Caco-2 (cell line): ENCODE measurements around the gene AANAT. TPM values are rescaled to one million over a fixed set of nuclear protein-coding genes. Genes with fewer than 3 reads are reported as not detected.

ENCODE experiments used
- BruUV-seq: library from RNA; stranded (reverse); fragments of 400-500 nt; replicated peaks from 2 replicates; lab custom pipeline; 2021; lab: Mats Ljungman, UMichigan
- CTCF ChIA-PET: fragments of 300-600 bp; sonication (Branson Sonifier 250); formaldehyde crosslinking; loops from one replicate; lab custom pipeline; 2022; ENCODE audit warnings: antibody characterized with exemption; lab: Charles Lee
- POLR2A ChIA-PET: fragments of 300-600 bp; sonication (Branson Sonifier 250); formaldehyde crosslinking; loops from one replicate; lab custom pipeline; 2022; ENCODE audit warnings: antibody characterized with exemption; lab: Charles Lee
- DNase-seq, 2 experiments: peaks; one replicate each; pipeline versions ENCODE4 v3.0.0 to v3.0.0-alpha.2; 2020 to 2022
- H3K27me3 ChIP-seq: replicated peaks from 2 replicates; pipeline ENCODE4 v1.6.0; 2011; ENCODE audit warnings: low read length; ENCODE audit not compliant: control insufficient read depth, insufficient read depth
- H3K36me3 ChIP-seq: 2 replicates; pipeline ENCODE4 v1.5.1; 2011; ENCODE audit warnings: low read length; ENCODE audit not compliant: control insufficient read depth, insufficient read depth
- H3K4me1 ChIP-seq: fragments of 250-450 bp; sonication (Bioruptor Pico); 2 replicates; pipeline ENCODE4 v1.5.1; 2020; ENCODE audit warnings: mild to moderate bottlenecking
- H3K4me3 ChIP-seq: 2 replicates; pipeline ENCODE4 v1.5.1; 2011; ENCODE audit warnings: low read depth, mild to moderate bottlenecking, control low read depth, low read length
- H3K9me3 ChIP-seq: fragments of 250-450 bp; sonication (Bioruptor Pico); 2 replicates; pipeline ENCODE4 v1.5.1; 2020; ENCODE audit warnings: mild to moderate bottlenecking, moderate library complexity
- H3K27ac Mint-ChIP-seq: one replicate; pipeline ENCODE4 v1.8.0; 2022; ENCODE audit warnings: mixed read lengths; ENCODE audit not compliant: unreplicated experiment
- H3K27me3 Mint-ChIP-seq: one replicate; pipeline ENCODE4 v1.8.0; 2022; ENCODE audit warnings: mixed read lengths; ENCODE audit not compliant: insufficient read depth, unreplicated experiment
- H3K36me3 Mint-ChIP-seq: one replicate; pipeline ENCODE4 v1.8.0; 2022; ENCODE audit warnings: mild to moderate bottlenecking, mixed read lengths; ENCODE audit not compliant: insufficient read depth, unreplicated experiment
- H3K4me1 Mint-ChIP-seq: one replicate; pipeline ENCODE4 v1.8.0; 2022; ENCODE audit warnings: low read depth, mixed read lengths; ENCODE audit not compliant: unreplicated experiment
- H3K4me3 Mint-ChIP-seq: one replicate; pipeline ENCODE4 v1.8.0; 2022; ENCODE audit warnings: mild to moderate bottlenecking, moderate library complexity, mixed read lengths; ENCODE audit not compliant: unreplicated experiment
- H3K9me3 Mint-ChIP-seq: one replicate; pipeline ENCODE4 v1.8.0; 2022; ENCODE audit warnings: mixed read lengths; ENCODE audit not compliant: unreplicated experiment
- CTCF ChIP-seq, 2 experiments: fragments of 200-600 bp in 1 of 2; IDR thresholded peaks; 1 replicate in 1 of 2; 2 replicates in 1 of 2; pipeline versions ENCODE4 v1.5.1 to v1.8.0; 2011 to 2022; ENCODE audit warnings: antibody characterized with exemption in 1 of 2, control low read depth in 1 of 2, inconsistent platforms in 1 of 2, low read depth in 1 of 2, low read length in 1 of 2, mild to moderate bottlenecking in 1 of 2, moderate library complexity in 1 of 2; ENCODE audit not compliant: insufficient read depth in 1 of 2, severe bottlenecking in 1 of 2, unreplicated experiment in 1 of 2
- intact Hi-C: fragments of 100-400 bp; cut with micrococcal nuclease; formaldehyde crosslinking; loops from one replicate; pipeline ENCODE4 v1.10.0; 2022; ENCODE audit not compliant: unreplicated experiment
- total RNA-seq: library from RNA; stranded (reverse); gene quantifications from 2 replicates; pipeline ENCODE4 v1.2.3, GENCODE V29; 2022

Gene AANAT
- total RNA-seq, 1 experiment from 2014 or later, result not detected

- Mint-ChIP-seq H3K4me1 (peaks cover 7% of the 10 kb centered on the region), H3K27ac (peak overlapping the region; percentile 27), H3K36me3 (peaks cover 5% of the 10 kb centered on the region), H3K27me3 (no peaks in the 10 kb centered on the region), H3K9me3 (no peaks in the 10 kb centered on the region), H3K4me3 (peak overlapping the region; percentile 65)
- BruUV-seq, result no TSS peak
- DNase-seq, result no peak
- intact Hi-C loops, result no loop called here
- H3K4me3 ChIP-seq, result peak overlapping the region; percentile 90
- ChIA-PET POLR2A (interaction anchor here (1.1 to 1.5 kb wide), 2 partner anchors 45 to 104 kb away, joined by 3 to 5 read pairs; no protein-coding TSS in a partner anchor), CTCF (interaction anchor here (0.9 to 1.7 kb wide), 3 partner anchors 9 to 367 kb away, joined by 3 to 4 read pairs (median 4); no protein-coding TSS in a partner anchor)
- no peaks in the 10 kb centered on the region for H3K27me3 ChIP-seq
- H3K36me3 ChIP-seq, result no peaks in the 10 kb centered on the region; the same call in 1 of the 2 replicates
- H3K4me1 ChIP-seq, result 0 out of 2 replicates have a peak, but pooled peaks cover 5% of the 10 kb centered on the region
- TF ChIP-seq CTCF (IDR thresholded peaks at IDR 0.05; ENCODE audit: insufficient read depth in 1 of 2, low read depth in 1 of 2, low read length in 1 of 2, severe bottlenecking in 1 of 2, unreplicated experiment in 1 of 2), result no peak
- H3K9me3 ChIP-seq, result no peaks in the 10 kb centered on the region
Observed at GRCh38 chr17:76453431-76453743, 14.0 kb upstream of the AANAT start.

- ChIA-PET POLR2A (interaction anchor here (0.5 to 1.0 kb wide), 2 partner anchors 98 to 119 kb away, joined by 4 to 7 read pairs; no protein-coding TSS in a partner anchor), CTCF (interaction anchor here (0.5 to 2.4 kb wide), 22 partner anchors 13 to 1143 kb away, joined by 3 to 23 read pairs (median 4); no protein-coding TSS in a partner anchor)
- H3K9me3 Mint-ChIP-seq, result no peaks in the 10 kb centered on the region
- Histone ChIP-seq H3K9me3 (no peaks in the 10 kb centered on the region), H3K36me3 (no peaks in the 10 kb centered on the region), H3K27me3 (no peaks in the 10 kb centered on the region), H3K4me3 (no peak overlapping the region), H3K4me1 (no peaks in the 10 kb centered on the region)
- DNase-seq, result peak; percentile 78 to 79
- H3K4me3 Mint-ChIP-seq, result no peak overlapping the region
- H3K27me3 Mint-ChIP-seq, result no peaks in the 10 kb centered on the region
- peak; percentile 63 to 79 for TF ChIP-seq CTCF (IDR thresholded peaks at IDR 0.05; ENCODE audit: insufficient read depth in 1 of 2, low read depth in 1 of 2, low read length in 1 of 2, severe bottlenecking in 1 of 2, unreplicated experiment in 1 of 2)
- H3K36me3 Mint-ChIP-seq, result no peaks in the 10 kb centered on the region
- no peak overlapping the region for H3K27ac Mint-ChIP-seq
- intact Hi-C loops, result loop anchor here (1.0 kb wide), 1 partner anchor 51 kb away; no protein-coding TSS in a partner anchor
- H3K4me1 Mint-ChIP-seq, result no peaks in the 10 kb centered on the region
- BruUV-seq, result no TSS peak
Observed at GRCh38 chr17:76458580-76459490, 8.6 kb upstream of the AANAT start.

GRCh38 chr17:76459674-76460073 is 7.7 kb upstream of the AANAT start:
- TF ChIP-seq CTCF (IDR thresholded peaks at IDR 0.05; ENCODE audit: insufficient read depth in 1 of 2, low read depth in 1 of 2, low read length in 1 of 2, severe bottlenecking in 1 of 2, unreplicated experiment in 1 of 2), result no peak
- POLR2A ChIA-PET, result no interaction called here

More at GRCh38 chr17:76459674-76460073, 7.7 kb upstream of the AANAT start:
- Mint-ChIP-seq H3K9me3 (no peaks in the 10 kb centered on the region), H3K27me3 (no peaks in the 10 kb centered on the region), H3K4me3 (no peak overlapping the region), H3K27ac (no peak overlapping the region), H3K36me3 (no peaks in the 10 kb centered on the region), H3K4me1 (no peaks in the 10 kb centered on the region)
- no TSS peak for BruUV-seq
- no peaks in the 10 kb centered on the region for H3K4me1 ChIP-seq
- intact Hi-C loops, result loop anchor here (1.0 kb wide), 1 partner anchor 47 kb away; no protein-coding TSS in a partner anchor
- CTCF ChIA-PET, result interaction anchor here (0.6 to 2.4 kb wide), 4 partner anchors 14 to 145 kb away, joined by 3 to 23 read pairs (median 6); no protein-coding TSS in a partner anchor
- no peak for DNase-seq
- no peaks in the 10 kb centered on the region for H3K36me3 ChIP-seq
- no peaks in the 10 kb centered on the region for H3K9me3 ChIP-seq
- H3K27me3 ChIP-seq, result no peaks in the 10 kb centered on the region
- no peak overlapping the region for H3K4me3 ChIP-seq
